ENCODE measurements around the gene ANKS1B.

GRCh38 chr12:99431203-99431602, 553.5 kb downstream of the ANKS1B start:
- no peak for TF ChIP-seq POLR2AphosphoS5 (IDR thresholded peaks at IDR 0.05; ENCODE audit: low read depth, low read length)
- TF ChIP-seq EGR1 (IDR thresholded peaks at IDR 0.05; ENCODE audit: low read depth) = no peak
- TF ChIP-seq TCF7L2 (IDR thresholded peaks at IDR 0.05; ENCODE audit: borderline replicate concordance, extremely low read depth, insufficient read depth, insufficient read length) = no peak
- no peak for TF ChIP-seq POLR2A (IDR thresholded peaks at IDR 0.05; ENCODE audit: borderline replicate concordance, extremely low read depth, insufficient read depth, insufficient read length)
- no peak for TF ChIP-seq CTCF (IDR thresholded peaks at IDR 0.05 in 2 of 3, conservative IDR thresholded peaks at IDR 0.05 in 1 of 3; ENCODE audit: borderline replicate concordance in 1 of 3, insufficient read depth in 1 of 3, low read depth in 2 of 3, low read length in 2 of 3)
- no peak for TF ChIP-seq SP1 (IDR thresholded peaks at IDR 0.05; ENCODE audit: low read depth)
- no peak for TF ChIP-seq EZH2phosphoT487 (IDR thresholded peaks at IDR 0.05; ENCODE audit: borderline replicate concordance)
- TF ChIP-seq SIN3A (IDR thresholded peaks at IDR 0.05; ENCODE audit: low read depth) = no peak
- TF ChIP-seq MAX (IDR thresholded peaks at IDR 0.05) = no peak
- no peak for TF ChIP-seq JUND (IDR thresholded peaks at IDR 0.05)

Data from HCT116 (cell line).